Keratinocyte (primary cell): ENCODE results near the gene XYLB. TPM values are rescaled to one million over a fixed set of nuclear protein-coding genes. Genes with fewer than 3 reads are reported as not detected.

ENCODE experiments used
- DNase-seq: peaks from one replicate; pipeline ENCODE4 v3.0.0-alpha.2; 2011; ENCODE audit warnings: low read depth, missing footprints, low spot score
- FAIRE-seq: peaks from 2 replicates; lab custom pipeline; 2011; peaks lifted over from hg19 to GRCh38; lab: Jason Lieb, UNC
- H2AFZ ChIP-seq: 2 replicates; pipeline ENCODE4 v1.6.0; 2012; ENCODE audit warnings: low read length, control low read depth, inconsistent platforms; ENCODE audit not compliant: control insufficient read depth
- H3K27ac ChIP-seq: 2 replicates; pipeline ENCODE4 v1.5.1; 2011; ENCODE audit warnings: low read length; ENCODE audit not compliant: control insufficient read depth, insufficient read depth
- H3K27me3 ChIP-seq: 3 replicates; pipeline ENCODE4 v1.6.0; 2011; ENCODE audit warnings: low read length; ENCODE audit not compliant: control insufficient read depth, insufficient read depth; ENCODE audit errors: extremely low read depth
- H3K36me3 ChIP-seq, 2 experiments: 2 replicates in 1 of 2; 3 replicates in 1 of 2; pipeline ENCODE4 v1.5.1; 2011; ENCODE audit warnings: low read length in 2 of 2, mild to moderate bottlenecking in 1 of 2; ENCODE audit not compliant: control insufficient read depth in 2 of 2, insufficient read depth in 2 of 2; ENCODE audit errors: extremely low read depth in 1 of 2
- H3K4me1 ChIP-seq: 3 replicates; pipeline ENCODE4 v1.5.1; 2011; ENCODE audit warnings: low read length; ENCODE audit not compliant: control insufficient read depth, insufficient read depth; ENCODE audit errors: extremely low read depth
- H3K4me2 ChIP-seq: 3 replicates; pipeline ENCODE4 v1.6.0; 2011; ENCODE audit warnings: low read depth, low read length; ENCODE audit not compliant: control insufficient read depth, insufficient read depth; ENCODE audit errors: extremely low read depth
- H3K4me3 ChIP-seq, 3 experiments: fragments of 200-600 bp in 1 of 3; sonication (generic) in 1 of 3; 2 replicates in 2 of 3; 3 replicates in 1 of 3; pipeline ENCODE4 v1.5.1; 2011 to 2016; ENCODE audit warnings: low read length in 3 of 3, mild to moderate bottlenecking in 3 of 3, control low read depth in 2 of 3, inconsistent platforms in 1 of 3, low read depth in 1 of 3, mixed read lengths in 1 of 3, mixed run types in 1 of 3, moderate library complexity in 1 of 3; ENCODE audit not compliant: control insufficient read depth in 2 of 3, insufficient read depth in 2 of 3; ENCODE audit errors: extremely low read depth in 1 of 3
- H3K79me2 ChIP-seq: 2 replicates; pipeline ENCODE4 v1.6.0; 2012; ENCODE audit warnings: low read length; ENCODE audit not compliant: control insufficient read depth, insufficient read depth
- H3K9ac ChIP-seq: 3 replicates; pipeline ENCODE4 v1.6.0; 2011; ENCODE audit warnings: low read length; ENCODE audit not compliant: control insufficient read depth, insufficient read depth; ENCODE audit errors: extremely low read depth
- H3K9me1 ChIP-seq: 3 replicates; pipeline ENCODE4 v1.6.0; 2011; ENCODE audit warnings: low read length; ENCODE audit not compliant: control insufficient read depth, insufficient read depth; ENCODE audit errors: extremely low read depth
- H3K9me3 ChIP-seq: 2 replicates; pipeline ENCODE4 v1.5.1; 2012; ENCODE audit warnings: low read depth, low read length; ENCODE audit not compliant: control insufficient read depth
- H4K20me1 ChIP-seq: 3 replicates; pipeline ENCODE4 v1.6.0; 2011; ENCODE audit warnings: low read length; ENCODE audit not compliant: control insufficient read depth, insufficient read depth; ENCODE audit errors: extremely low read depth
- EZH2 ChIP-seq: IDR thresholded peaks from one replicate; pipeline ENCODE4 v1.6.1; 2012; ENCODE audit warnings: inconsistent platforms, mild to moderate bottlenecking, low read length, moderate library complexity
- dilution Hi-C: fragments of 300-500 bp; cut with MboI; formaldehyde crosslinking; loops from one replicate; pipeline ENCODE4 v1.7.0; 2020; ENCODE audit warnings: low sequenced_read_pairs; ENCODE audit not compliant: extremely low pct_ligation_motif_present
- polyA plus RNA-seq, 5 experiments: library from polyadenylated mRNA; depleted of rRNA in 3 of 5; stranded (reverse) in 3 of 5; stranded (forward) in 1 of 5; unstranded in 1 of 5; fragments of >200 nt; gene quantifications; 1 replicate in 1 of 5; 2 replicates in 3 of 5; 3 replicates in 1 of 5; pipeline versions ENCODE4 v1.2.1 to v1.2.3, GENCODE V29; 2011 to 2012; ENCODE audit warnings: missing spikeins in 2 of 5, low read depth in 1 of 5, low replicate concordance in 1 of 5
- TF ChIP-seq, protein P1 (sequence below), 3 experiments: IDR thresholded peaks in 1 of 3; conservative IDR thresholded peaks in 1 of 3; optimal IDR thresholded peaks in 1 of 3; 2 replicates in 2 of 3; 3 replicates in 1 of 3; pipeline versions ENCODE3 to v1.5.1; 2011; ENCODE audit warnings: low read length in 3 of 3, mild to moderate bottlenecking in 3 of 3, moderate library complexity in 2 of 3, control low read depth in 1 of 3, inconsistent platforms in 1 of 3; ENCODE audit not compliant: insufficient read depth in 2 of 3; ENCODE audit errors: extremely low read depth in 1 of 3

Gene XYLB
- polyA plus RNA-seq, 1 donor (not counting 4 experiments of a cell fraction or from before 2014, with no cell fraction given), result 1.8 TPM

DNA sequence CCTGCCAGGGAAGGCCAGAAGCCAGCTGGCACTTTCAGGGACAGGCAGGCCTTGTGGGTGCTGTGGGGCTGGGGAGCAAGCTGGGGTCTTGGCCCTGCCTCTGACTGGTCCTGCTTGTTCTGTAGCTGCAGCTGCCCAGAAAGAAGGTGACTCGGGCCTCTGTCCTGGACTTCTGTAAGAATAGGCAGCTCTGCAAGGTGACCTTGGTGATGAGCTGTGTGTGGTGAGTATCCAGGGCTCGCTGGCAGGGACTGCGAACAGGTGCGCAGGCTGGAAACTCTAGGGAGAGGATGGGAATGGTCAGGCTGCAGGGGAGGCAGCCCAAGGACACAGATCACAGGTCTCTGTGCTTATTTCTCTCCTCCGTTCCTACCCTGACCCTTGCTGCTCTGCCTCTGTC is 33.3 kb upstream of the XYLB start:
- Histone ChIP-seq H2AFZ (no peak overlapping the region), H3K27ac (no peak overlapping the region), H3K4me2 (no peak overlapping the region), H4K20me1 (no peaks in the 10 kb centered on the region), H3K27me3 (peaks cover 4% of the 10 kb centered on the region), H3K36me3 (peaks cover 0 to 1% of the 10 kb centered on the region in 2 experiments), H3K9me3 (no peaks in the 10 kb centered on the region), H3K9ac (no peak overlapping the region), H3K4me3 (no peak overlapping the region), H3K79me2 (no peaks in the 10 kb centered on the region), H3K4me1 (no peaks in the 10 kb centered on the region), H3K9me1 (no peaks in the 10 kb centered on the region)
- dilution Hi-C loops, result no loop called here
- FAIRE-seq, result no peak
- no peak for DNase-seq
- no peak for TF ChIP-seq EZH2
- TF ChIP-seq, protein P1, sequence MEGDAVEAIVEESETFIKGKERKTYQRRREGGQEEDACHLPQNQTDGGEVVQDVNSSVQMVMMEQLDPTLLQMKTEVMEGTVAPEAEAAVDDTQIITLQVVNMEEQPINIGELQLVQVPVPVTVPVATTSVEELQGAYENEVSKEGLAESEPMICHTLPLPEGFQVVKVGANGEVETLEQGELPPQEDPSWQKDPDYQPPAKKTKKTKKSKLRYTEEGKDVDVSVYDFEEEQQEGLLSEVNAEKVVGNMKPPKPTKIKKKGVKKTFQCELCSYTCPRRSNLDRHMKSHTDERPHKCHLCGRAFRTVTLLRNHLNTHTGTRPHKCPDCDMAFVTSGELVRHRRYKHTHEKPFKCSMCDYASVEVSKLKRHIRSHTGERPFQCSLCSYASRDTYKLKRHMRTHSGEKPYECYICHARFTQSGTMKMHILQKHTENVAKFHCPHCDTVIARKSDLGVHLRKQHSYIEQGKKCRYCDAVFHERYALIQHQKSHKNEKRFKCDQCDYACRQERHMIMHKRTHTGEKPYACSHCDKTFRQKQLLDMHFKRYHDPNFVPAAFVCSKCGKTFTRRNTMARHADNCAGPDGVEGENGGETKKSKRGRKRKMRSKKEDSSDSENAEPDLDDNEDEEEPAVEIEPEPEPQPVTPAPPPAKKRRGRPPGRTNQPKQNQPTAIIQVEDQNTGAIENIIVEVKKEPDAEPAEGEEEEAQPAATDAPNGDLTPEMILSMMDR (optimal IDR thresholded peaks at IDR 0.05 in 1 of 3, IDR thresholded peaks at IDR 0.05 in 1 of 3, conservative IDR thresholded peaks at IDR 0.05 in 1 of 3; ENCODE audit: extremely low read depth in 1 of 3, insufficient read depth in 2 of 3, low read length in 3 of 3), result no peak

GRCh38 chr3:38313695-38314094 is 32.9 kb upstream of the XYLB start:
- H3K4me2 ChIP-seq, result no peak overlapping the region
- no peak overlapping the region for H3K9ac ChIP-seq
- no peak for FAIRE-seq
- H3K79me2 ChIP-seq, result no peaks in the 10 kb centered on the region
- peaks cover 0 to 1% of the 10 kb centered on the region in 2 experiments for H3K36me3 ChIP-seq
- no peak overlapping the region for H3K4me3 ChIP-seq
- no peaks in the 10 kb centered on the region for H3K4me1 ChIP-seq
- H2AFZ ChIP-seq, result no peak overlapping the region
- no peak for TF ChIP-seq EZH2
- TF ChIP-seq, protein P1 (optimal IDR thresholded peaks at IDR 0.05 in 1 of 3, IDR thresholded peaks at IDR 0.05 in 1 of 3, conservative IDR thresholded peaks at IDR 0.05 in 1 of 3; ENCODE audit: extremely low read depth in 1 of 3, insufficient read depth in 2 of 3, low read length in 3 of 3), result no peak
- H3K9me3 ChIP-seq, result no peaks in the 10 kb centered on the region
- no peaks in the 10 kb centered on the region for H4K20me1 ChIP-seq
- peaks cover 4% of the 10 kb centered on the region for H3K27me3 ChIP-seq
- no peak overlapping the region for H3K27ac ChIP-seq
- dilution Hi-C loops, result no loop called here
- DNase-seq, result no peak
- no peaks in the 10 kb centered on the region for H3K9me1 ChIP-seq
